Osteocyte (in vitro differentiated cells): ENCODE data around the gene MR1. TPM values are rescaled to one million over a fixed set of nuclear protein-coding genes. Genes with fewer than 3 reads are reported as not detected.

Experiments used
- DNase-seq: peaks from one replicate; pipeline ENCODE4 v3.0.0; 2021; ENCODE audit warnings: mixed read lengths; ENCODE audit not compliant: unreplicated experiment; ENCODE audit errors: extremely low spot score
- H3K27ac Mint-ChIP-seq: one replicate; pipeline ENCODE4 v1.8.0; 2021; ENCODE audit warnings: mild to moderate bottlenecking, mixed read lengths; ENCODE audit not compliant: unreplicated experiment
- H3K27me3 Mint-ChIP-seq: one replicate; pipeline ENCODE4 v1.8.0; 2021; ENCODE audit warnings: mixed read lengths; ENCODE audit not compliant: unreplicated experiment
- H3K36me3 Mint-ChIP-seq: one replicate; pipeline ENCODE4 v1.8.0; 2021; ENCODE audit warnings: mixed read lengths; ENCODE audit not compliant: unreplicated experiment
- H3K4me1 Mint-ChIP-seq: one replicate; pipeline ENCODE4 v1.8.0; 2021; ENCODE audit warnings: mixed read lengths; ENCODE audit not compliant: unreplicated experiment
- H3K4me3 Mint-ChIP-seq: one replicate; pipeline ENCODE4 v1.8.0; 2021; ENCODE audit warnings: mild to moderate bottlenecking, moderate library complexity, mixed read lengths; ENCODE audit not compliant: unreplicated experiment
- H3K9me3 Mint-ChIP-seq: one replicate; pipeline ENCODE4 v1.8.0; 2021; ENCODE audit warnings: mixed read lengths; ENCODE audit not compliant: unreplicated experiment
- total RNA-seq: library from RNA; stranded (reverse); gene quantifications from 2 replicates; pipeline ENCODE4 v1.2.1, GENCODE V29; 2021
- TF ChIP-seq, protein P1 (sequence below): fragments of 200-600 bp; sonication (generic); IDR thresholded peaks from 2 replicates; pipeline ENCODE4 v1.5.0; 2021; ENCODE audit warnings: antibody characterized with exemption, mild to moderate bottlenecking, moderate library complexity

Gene MR1
- total RNA-seq, 1 donor from 2014 or later = 4.3 TPM

DNA sequence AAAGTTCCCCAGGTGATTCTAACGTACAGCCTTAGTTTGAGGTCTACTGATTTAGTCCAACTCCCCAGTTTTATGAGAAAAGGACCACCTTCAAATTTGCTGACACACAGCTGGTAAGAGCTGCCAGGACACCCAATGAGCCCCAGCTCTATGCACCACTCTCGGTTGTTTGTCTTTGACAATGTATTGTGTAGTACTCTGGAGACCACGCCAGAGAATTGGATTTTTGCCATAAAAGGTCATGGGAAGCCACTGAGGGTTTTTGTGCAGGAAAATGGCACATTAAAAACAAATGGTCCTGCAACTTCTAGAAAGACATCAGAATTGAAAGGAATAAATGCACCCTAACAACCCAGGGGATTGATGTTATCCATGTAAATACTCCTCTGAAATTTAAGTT is 47.6 kb downstream of the MR1 start:
- no peak for DNase-seq
- TF ChIP-seq, protein P1, sequence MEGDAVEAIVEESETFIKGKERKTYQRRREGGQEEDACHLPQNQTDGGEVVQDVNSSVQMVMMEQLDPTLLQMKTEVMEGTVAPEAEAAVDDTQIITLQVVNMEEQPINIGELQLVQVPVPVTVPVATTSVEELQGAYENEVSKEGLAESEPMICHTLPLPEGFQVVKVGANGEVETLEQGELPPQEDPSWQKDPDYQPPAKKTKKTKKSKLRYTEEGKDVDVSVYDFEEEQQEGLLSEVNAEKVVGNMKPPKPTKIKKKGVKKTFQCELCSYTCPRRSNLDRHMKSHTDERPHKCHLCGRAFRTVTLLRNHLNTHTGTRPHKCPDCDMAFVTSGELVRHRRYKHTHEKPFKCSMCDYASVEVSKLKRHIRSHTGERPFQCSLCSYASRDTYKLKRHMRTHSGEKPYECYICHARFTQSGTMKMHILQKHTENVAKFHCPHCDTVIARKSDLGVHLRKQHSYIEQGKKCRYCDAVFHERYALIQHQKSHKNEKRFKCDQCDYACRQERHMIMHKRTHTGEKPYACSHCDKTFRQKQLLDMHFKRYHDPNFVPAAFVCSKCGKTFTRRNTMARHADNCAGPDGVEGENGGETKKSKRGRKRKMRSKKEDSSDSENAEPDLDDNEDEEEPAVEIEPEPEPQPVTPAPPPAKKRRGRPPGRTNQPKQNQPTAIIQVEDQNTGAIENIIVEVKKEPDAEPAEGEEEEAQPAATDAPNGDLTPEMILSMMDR = no peak
- Mint-ChIP-seq H3K36me3 (no peaks in the 10 kb centered on the region), H3K27me3 (no peaks in the 10 kb centered on the region), H3K4me3 (no peak overlapping the region), H3K27ac (no peak overlapping the region), H3K9me3 (no peaks in the 10 kb centered on the region), H3K4me1 (peaks cover 21% of the 10 kb centered on the region)

DNA sequence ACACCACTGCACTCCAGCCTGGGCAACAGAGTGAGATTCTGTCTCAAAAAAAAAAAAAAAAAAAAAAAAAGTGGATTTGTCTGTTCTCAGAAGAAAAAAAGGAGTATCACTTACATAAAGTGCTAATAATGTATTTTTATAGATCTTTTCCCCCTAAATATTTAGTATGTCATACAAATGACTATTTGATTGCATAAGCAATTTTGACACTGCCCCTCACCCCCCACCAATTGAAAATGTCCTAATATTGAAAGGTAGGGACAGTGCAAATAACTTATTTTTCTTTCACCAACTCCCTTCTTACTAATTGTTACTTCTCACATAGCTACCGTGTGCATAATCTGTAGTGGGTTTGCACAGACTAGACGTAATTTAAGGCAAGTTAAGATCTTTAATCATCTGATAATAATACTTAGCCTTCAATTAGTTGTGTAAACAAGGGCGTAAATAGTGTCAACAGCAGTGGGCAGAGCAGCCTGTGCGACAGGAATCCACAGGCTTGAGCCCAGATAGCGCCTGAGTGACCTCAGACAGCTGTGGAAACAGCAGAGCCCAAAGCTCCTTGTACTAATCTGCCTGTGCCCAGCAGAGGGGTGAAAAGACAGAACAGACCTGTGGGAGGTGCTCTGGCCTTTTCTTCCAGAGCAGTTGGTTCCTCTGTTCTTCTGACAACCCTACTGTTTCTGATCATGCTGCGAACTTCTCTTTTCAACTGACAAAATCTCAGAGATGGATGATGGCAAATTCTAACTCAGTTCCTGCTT is 50.2 kb downstream of the MR1 start:
- H3K4me1 Mint-ChIP-seq = peaks cover 20% of the 10 kb centered on the region
- H3K27me3 Mint-ChIP-seq = no peaks in the 10 kb centered on the region
- TF ChIP-seq, protein P1 = peak; percentile 58
- H3K36me3 Mint-ChIP-seq = no peaks in the 10 kb centered on the region
- H3K9me3 Mint-ChIP-seq = no peaks in the 10 kb centered on the region
- no peak overlapping the region for H3K4me3 Mint-ChIP-seq
- H3K27ac Mint-ChIP-seq = no peak overlapping the region
- DNase-seq = no peak

- no peaks in the 10 kb centered on the region for H3K36me3 Mint-ChIP-seq
- no peak overlapping the region for H3K27ac Mint-ChIP-seq
- no peaks in the 10 kb centered on the region for H3K9me3 Mint-ChIP-seq
- H3K27me3 Mint-ChIP-seq = no peaks in the 10 kb centered on the region
- TF ChIP-seq, protein P1 = no peak
- peaks cover 16% of the 10 kb centered on the region for H3K4me1 Mint-ChIP-seq
- DNase-seq = no peak
- H3K4me3 Mint-ChIP-seq = no peak overlapping the region
Measured at GRCh38 chr1:181084606-181084969, 50.8 kb downstream of the MR1 start.

GRCh38 chr1:181086091-181086490 is 52.3 kb downstream of the MR1 start:
- Mint-ChIP-seq H3K36me3 (peaks cover 8% of the 10 kb centered on the region), H3K27me3 (no peaks in the 10 kb centered on the region), H3K4me3 (no peak overlapping the region), H3K9me3 (no peaks in the 10 kb centered on the region), H3K27ac (no peak overlapping the region), H3K4me1 (peaks cover 21% of the 10 kb centered on the region)
- TF ChIP-seq, protein P1 = no peak
- no peak for DNase-seq

DNA sequence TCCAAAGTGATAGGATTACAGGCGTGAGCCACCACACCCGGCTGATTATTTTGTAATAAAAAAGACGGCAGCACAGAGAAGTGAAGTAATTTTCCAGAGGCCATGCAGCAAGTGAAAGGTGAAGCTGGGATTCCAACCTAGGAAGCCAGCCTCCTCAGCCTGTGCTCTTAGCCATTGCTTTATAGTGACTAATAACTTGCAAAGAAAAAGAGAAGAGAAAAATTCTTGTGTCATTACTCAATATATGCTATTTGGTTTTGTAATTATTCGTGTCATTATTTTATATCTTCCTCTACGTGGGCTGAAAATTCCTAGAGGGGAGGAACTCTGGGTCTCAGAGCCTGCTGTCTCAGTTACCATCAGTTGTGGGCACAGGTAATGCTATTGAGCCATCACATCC is 53.1 kb downstream of the MR1 start:
- peaks cover 30% of the 10 kb centered on the region for H3K4me1 Mint-ChIP-seq
- DNase-seq = no peak
- no peak overlapping the region for H3K4me3 Mint-ChIP-seq
- TF ChIP-seq, protein P1 = no peak
- H3K27me3 Mint-ChIP-seq = no peaks in the 10 kb centered on the region
- H3K36me3 Mint-ChIP-seq = peaks cover 14% of the 10 kb centered on the region
- H3K9me3 Mint-ChIP-seq = no peaks in the 10 kb centered on the region
- peak overlapping the region; percentile 27 for H3K27ac Mint-ChIP-seq
